IgD-negative memory B cell (primary cell): Measurements from ENCODE around the gene KRT72. TPM values are rescaled to one million over a fixed set of nuclear protein-coding genes. Genes with fewer than 3 reads are reported as not detected.

ENCODE experiments used
- H3K27ac Mint-ChIP-seq, 3 donors: one replicate each; pipeline ENCODE4 v1.8.0; 2020 to 2022; ENCODE audit warnings: mild to moderate bottlenecking in 3 of 3, mixed read lengths in 3 of 3, moderate library complexity in 1 of 3
- H3K27me3 Mint-ChIP-seq: one replicate; pipeline ENCODE4 v1.8.0; 2021; ENCODE audit warnings: mixed read lengths
- H3K36me3 Mint-ChIP-seq: one replicate; pipeline ENCODE4 v1.8.0; 2020; ENCODE audit warnings: mild to moderate bottlenecking, mixed read lengths
- H3K4me1 Mint-ChIP-seq, 3 donors: one replicate each; pipeline ENCODE4 v1.8.0; 2020 to 2022; ENCODE audit warnings: mixed read lengths in 3 of 3, mild to moderate bottlenecking in 1 of 3
- H3K4me3 Mint-ChIP-seq, 4 donors: one replicate each; pipeline ENCODE4 v1.8.0; 2020 to 2022; ENCODE audit warnings: mild to moderate bottlenecking in 4 of 4, mixed read lengths in 4 of 4, moderate library complexity in 3 of 4
- H3K9me3 Mint-ChIP-seq, 3 donors: one replicate each; pipeline ENCODE4 v1.8.0; 2020 to 2021; ENCODE audit warnings: mixed read lengths in 3 of 3, mild to moderate bottlenecking in 1 of 3
- polyA plus RNA-seq: library from polyadenylated mRNA; unstranded; fragments of 300-500 nt; fragmentation: Illumina TruSeq; gene quantifications from one replicate; pipeline ENCODE4 v1.2.3, GENCODE V29; 2021

Gene KRT72
- polyA plus RNA-seq, 1 donor from 2014 or later, result not detected

- H3K36me3 Mint-ChIP-seq, result no peaks in the 10 kb centered on the region
- peaks cover 24% of the 10 kb centered on the region for H3K27me3 Mint-ChIP-seq
- H3K9me3 Mint-ChIP-seq, result peaks cover 0 to 3% (median 0%) of the 10 kb centered on the region in 3 donors
- H3K4me3 Mint-ChIP-seq, result no peak overlapping the region
- peaks cover 0 to 2% (median 0%) of the 10 kb centered on the region in 3 donors for H3K4me1 Mint-ChIP-seq
- H3K27ac Mint-ChIP-seq, result no peak overlapping the region
Observed at GRCh38 chr12:52561880-52562449, 39.3 kb downstream of the KRT72 start.

GRCh38 chr12:52559979-52560378 is 41.3 kb downstream of the KRT72 start:
- Mint-ChIP-seq H3K36me3 (no peaks in the 10 kb centered on the region), H3K9me3 (peaks cover 0 to 3% (median 0%) of the 10 kb centered on the region in 3 donors), H3K4me3 (no peak overlapping the region), H3K4me1 (no peaks in the 10 kb centered on the region), H3K27ac (no peak overlapping the region), H3K27me3 (peaks cover 20% of the 10 kb centered on the region)

DNA sequence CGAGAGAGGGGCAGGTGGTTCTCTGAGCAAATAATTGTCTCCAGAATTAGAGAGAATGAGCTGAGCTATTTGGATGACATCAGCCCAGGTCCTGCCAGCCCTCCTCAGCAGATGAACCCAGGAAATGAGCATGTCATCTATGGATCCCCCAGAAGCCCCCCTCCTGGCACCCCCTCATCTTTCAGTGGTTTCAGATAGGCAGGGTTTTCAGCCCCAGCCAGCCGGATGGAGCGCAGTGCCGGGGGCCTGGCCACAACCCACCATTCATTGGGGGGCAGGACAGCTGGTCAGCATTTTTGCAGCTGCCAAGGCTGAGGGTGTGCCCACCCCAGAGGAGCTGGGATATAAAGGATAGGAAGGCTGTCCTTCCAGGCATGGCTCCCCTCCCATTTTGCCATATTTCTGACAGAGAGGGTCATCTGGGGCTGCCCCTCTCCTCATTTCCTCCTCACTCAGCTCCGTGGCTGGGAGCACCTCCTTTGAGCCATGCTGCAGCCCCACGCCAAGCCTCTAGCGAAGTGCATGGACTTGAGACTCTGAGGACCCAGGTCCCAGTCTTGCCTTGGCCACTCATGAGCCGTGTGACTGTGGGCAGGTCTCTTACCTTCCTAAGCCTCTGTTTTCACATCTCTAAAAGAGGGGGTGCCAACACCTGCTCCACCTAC is 42.4 kb downstream of the KRT72 start:
- Mint-ChIP-seq H3K4me1 (no peaks in the 10 kb centered on the region), H3K9me3 (peaks cover 0 to 3% (median 0%) of the 10 kb centered on the region in 3 donors), H3K36me3 (no peaks in the 10 kb centered on the region), H3K27me3 (peaks cover 21% of the 10 kb centered on the region), H3K4me3 (peak overlapping the region in 1 of 4 donors; percentile 41), H3K27ac (no peak overlapping the region)

DNA sequence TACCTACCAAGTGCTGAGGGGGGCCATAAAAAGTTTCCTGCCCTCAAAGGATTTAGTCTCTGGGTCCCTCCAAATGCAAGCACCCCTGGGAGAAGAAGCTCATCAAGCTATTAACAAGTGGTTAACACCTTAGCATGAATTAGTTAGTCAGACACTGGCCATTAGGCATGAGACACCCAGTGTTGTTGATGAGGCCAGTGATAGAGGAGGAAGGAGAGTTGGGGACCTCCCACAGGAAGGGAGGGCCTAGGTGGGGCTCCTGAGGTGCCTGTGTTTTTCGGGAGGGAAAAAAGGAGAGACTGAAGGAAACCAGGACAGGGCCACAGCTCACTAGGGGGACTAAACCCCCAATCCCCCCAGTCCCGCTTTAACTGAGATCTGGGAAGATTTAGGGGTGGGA is 43.8 kb downstream of the KRT72 start:
- no peak overlapping the region for H3K4me3 Mint-ChIP-seq

GRCh38 chr12:52555577-52555976 is 45.7 kb downstream of the KRT72 start:
- H3K4me1 Mint-ChIP-seq, result no peaks in the 10 kb centered on the region
- H3K4me3 Mint-ChIP-seq, result no peak overlapping the region

More for the DNA sequence above, 43.8 kb downstream of the KRT72 start:
- Mint-ChIP-seq H3K27me3 (peaks cover 20% of the 10 kb centered on the region), H3K27ac (no peak overlapping the region), H3K36me3 (no peaks in the 10 kb centered on the region), H3K4me1 (no peaks in the 10 kb centered on the region), H3K9me3 (peaks cover 0 to 3% (median 0%) of the 10 kb centered on the region in 3 donors)

GRCh38 chr12:52552681-52553195 is 48.5 kb downstream of the KRT72 start, which contains the start of gene KRT71:
Gene KRT71 (minus strand): TSS chr12:52553145. CDS start chr12:52553077, 68 bp downstream.
- peak within 1 kb of the TSS in 1 of 3 donors; percentile 76 for H3K27ac Mint-ChIP-seq
- H3K27me3 Mint-ChIP-seq, result peaks cover 13% of the 10 kb centered on the region
- no peaks in the 10 kb centered on the region for H3K4me1 Mint-ChIP-seq
- H3K9me3 Mint-ChIP-seq, result peaks cover 0 to 2% (median 0%) of the 10 kb centered on the region in 3 donors
- no peak within 1 kb of the TSS for H3K4me3 Mint-ChIP-seq
- no peaks in the 10 kb centered on the region for H3K36me3 Mint-ChIP-seq

More at GRCh38 chr12:52555577-52555976, 45.7 kb downstream of the KRT72 start:
- Mint-ChIP-seq H3K9me3 (peaks cover 0 to 3% (median 0%) of the 10 kb centered on the region in 3 donors), H3K36me3 (no peaks in the 10 kb centered on the region), H3K27me3 (peaks cover 15% of the 10 kb centered on the region), H3K27ac (peak overlapping the region in 1 of 3 donors; percentile 65)

DNA sequence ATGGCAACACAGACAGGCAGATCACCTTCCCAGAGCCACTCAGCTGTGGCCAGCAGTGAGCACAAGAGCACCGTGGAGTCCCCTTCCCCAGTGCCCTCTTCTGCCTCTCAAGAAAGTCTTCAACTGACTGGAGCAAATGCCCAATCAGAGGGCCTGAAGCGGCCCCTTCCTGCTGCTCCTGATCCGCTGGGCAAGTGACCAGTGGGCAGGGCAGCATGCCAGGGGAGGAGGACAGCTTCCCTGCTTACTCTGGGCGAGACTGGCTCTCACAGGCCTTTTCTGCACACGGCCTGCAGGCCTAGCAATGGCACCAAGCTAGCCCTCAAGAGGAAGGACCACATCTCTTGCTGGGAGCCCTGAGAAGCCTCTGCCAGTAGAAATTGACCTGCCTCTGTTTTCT is 49.2 kb downstream of the KRT72 start:
- peaks cover 0 to 2% (median 0%) of the 10 kb centered on the region in 3 donors for H3K9me3 Mint-ChIP-seq

DNA sequence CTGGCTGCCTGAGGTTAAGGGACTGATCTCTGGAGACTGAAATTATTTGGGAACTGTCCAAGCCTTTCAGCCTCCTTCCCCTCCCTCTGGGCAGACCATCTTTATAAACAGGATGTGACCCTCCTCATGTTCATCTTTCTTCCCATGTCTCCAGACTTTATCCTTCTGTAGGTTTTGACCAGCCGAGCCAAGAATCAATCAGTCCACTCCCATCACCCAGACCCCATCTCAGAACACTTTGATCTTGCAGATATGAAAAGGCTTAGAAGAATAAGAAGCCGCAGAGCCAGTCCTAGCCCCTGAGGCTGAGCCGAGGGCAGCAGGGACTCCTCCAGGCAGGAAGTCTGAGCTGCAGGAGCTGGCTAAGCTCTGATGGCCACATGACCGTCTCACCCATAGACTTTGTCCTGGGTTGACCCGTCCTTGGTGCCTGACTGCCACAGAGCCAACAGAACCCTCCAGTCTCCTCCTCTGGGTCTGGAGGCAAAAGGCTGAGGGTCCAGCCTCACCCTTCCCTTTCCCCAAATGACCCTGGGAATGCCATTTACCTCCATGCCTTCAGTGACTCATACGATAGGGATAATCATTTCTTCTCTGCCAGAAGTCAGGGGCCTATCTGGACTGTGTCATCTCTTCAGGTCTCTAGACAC is 49.9 kb downstream of the KRT72 start:
- no peak overlapping the region for H3K27ac Mint-ChIP-seq
- peaks cover 12% of the 10 kb centered on the region for H3K27me3 Mint-ChIP-seq
- H3K9me3 Mint-ChIP-seq, result peaks cover 0 to 2% (median 0%) of the 10 kb centered on the region in 3 donors
- peaks cover 0 to 2% (median 0%) of the 10 kb centered on the region in 3 donors for H3K4me1 Mint-ChIP-seq
- no peaks in the 10 kb centered on the region for H3K36me3 Mint-ChIP-seq
- no peak overlapping the region for H3K4me3 Mint-ChIP-seq

More for the DNA sequence above, 49.2 kb downstream of the KRT72 start:
- Mint-ChIP-seq H3K36me3 (no peaks in the 10 kb centered on the region), H3K27me3 (peaks cover 13% of the 10 kb centered on the region), H3K27ac (no peak overlapping the region), H3K4me3 (no peak overlapping the region), H3K4me1 (peaks cover 0 to 2% (median 0%) of the 10 kb centered on the region in 3 donors)

GRCh38 chr12:52546126-52546525 is 55.1 kb downstream of the KRT72 start:
- Mint-ChIP-seq H3K27ac (no peak overlapping the region), H3K36me3 (no peaks in the 10 kb centered on the region), H3K4me1 (peaks cover 0 to 2% (median 0%) of the 10 kb centered on the region in 3 donors), H3K4me3 (no peak overlapping the region), H3K27me3 (peaks cover 5% of the 10 kb centered on the region), H3K9me3 (peaks cover 0 to 3% (median 0%) of the 10 kb centered on the region in 3 donors)

- Mint-ChIP-seq H3K9me3 (peaks cover 0 to 1% (median 0%) of the 10 kb centered on the region in 3 donors), H3K36me3 (no peaks in the 10 kb centered on the region), H3K4me3 (no peak overlapping the region), H3K27me3 (peaks cover 7% of the 10 kb centered on the region), H3K4me1 (peaks cover 0 to 2% (median 0%) of the 10 kb centered on the region in 3 donors), H3K27ac (no peak overlapping the region)
Observed at GRCh38 chr12:52543985-52544883, 57.0 kb downstream of the KRT72 start.

DNA sequence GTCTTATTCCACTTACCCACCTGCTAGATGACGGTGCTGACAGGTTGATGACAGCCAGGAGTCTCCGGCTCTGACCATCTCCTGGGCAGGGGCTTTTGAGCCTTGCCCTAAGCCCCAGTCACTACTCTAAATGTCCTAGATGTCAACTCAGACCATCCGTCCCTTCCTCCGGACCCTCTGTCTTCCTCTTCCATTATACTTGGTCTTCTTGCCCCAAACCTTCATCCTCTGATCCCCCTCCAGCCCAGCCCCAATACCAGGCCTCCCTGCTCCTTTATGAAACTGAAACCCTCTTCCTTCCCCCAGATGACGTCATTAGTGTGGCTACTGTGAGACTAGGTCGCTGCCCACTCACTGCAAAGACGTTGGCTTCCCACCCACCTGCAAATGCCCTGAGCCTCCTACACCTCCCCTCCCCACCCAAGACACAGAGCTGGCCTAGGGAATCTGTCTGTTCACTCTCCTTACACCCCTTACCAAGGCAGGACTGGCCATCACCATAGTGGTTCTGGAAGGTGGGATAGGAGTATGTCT is 58.4 kb downstream of the KRT72 start:
- Mint-ChIP-seq H3K9me3 (peaks cover 0 to 3% (median 0%) of the 10 kb centered on the region in 3 donors), H3K36me3 (no peaks in the 10 kb centered on the region), H3K4me1 (peaks cover 0 to 2% (median 0%) of the 10 kb centered on the region in 3 donors), H3K4me3 (no peak overlapping the region), H3K27ac (peak overlapping the region in 1 of 3 donors; percentile 50), H3K27me3 (peaks cover 8% of the 10 kb centered on the region)

DNA sequence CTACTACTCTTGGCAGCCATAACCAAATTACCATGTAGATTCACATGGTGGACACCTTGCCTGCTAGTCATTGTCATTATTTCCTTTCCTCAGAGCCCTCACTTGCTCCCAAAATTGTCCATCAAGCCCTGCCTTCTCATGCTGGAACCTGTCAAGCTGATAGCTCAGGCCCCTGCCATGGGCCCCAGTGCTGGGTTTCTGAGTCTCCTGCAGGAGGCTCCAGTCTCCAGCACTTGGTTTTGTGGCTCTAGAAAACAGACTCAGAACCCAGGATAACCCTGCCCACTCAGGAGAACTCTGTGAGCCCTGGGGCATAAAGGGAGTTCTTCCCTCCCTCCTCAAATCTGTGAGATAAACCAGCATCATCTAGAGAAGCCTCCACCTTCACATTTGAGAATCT is 59.1 kb downstream of the KRT72 start:
- H3K4me3 Mint-ChIP-seq, result no peak overlapping the region
- H3K27ac Mint-ChIP-seq, result no peak overlapping the region
- peaks cover 0 to 3% (median 0%) of the 10 kb centered on the region in 3 donors for H3K9me3 Mint-ChIP-seq
- no peaks in the 10 kb centered on the region for H3K4me1 Mint-ChIP-seq
- H3K27me3 Mint-ChIP-seq, result peaks cover 8% of the 10 kb centered on the region
- no peaks in the 10 kb centered on the region for H3K36me3 Mint-ChIP-seq

- peaks cover 10% of the 10 kb centered on the region for H3K27me3 Mint-ChIP-seq
- no peaks in the 10 kb centered on the region for H3K36me3 Mint-ChIP-seq
- no peak overlapping the region for H3K4me3 Mint-ChIP-seq
- no peaks in the 10 kb centered on the region for H3K4me1 Mint-ChIP-seq
- no peak overlapping the region for H3K27ac Mint-ChIP-seq
- H3K9me3 Mint-ChIP-seq, result peaks cover 0 to 3% (median 0%) of the 10 kb centered on the region in 3 donors
Observed at GRCh38 chr12:52541709-52542108, 59.6 kb downstream of the KRT72 start.

GRCh38 chr12:52540531-52540930 is 60.7 kb downstream of the KRT72 start:
- Mint-ChIP-seq H3K27ac (no peak overlapping the region), H3K4me3 (no peak overlapping the region), H3K27me3 (peaks cover 8% of the 10 kb centered on the region), H3K36me3 (no peaks in the 10 kb centered on the region), H3K4me1 (no peaks in the 10 kb centered on the region), H3K9me3 (peaks cover 0 to 3% (median 0%) of the 10 kb centered on the region in 3 donors)
